Activated CD8-positive, alpha-beta T cell treated with anti-CD3 and anti-CD28 coated beads for 36 hours (primary cell): ENCODE data around the gene ZMAT5. TPM values are rescaled to one million over a fixed set of nuclear protein-coding genes. Genes with fewer than 3 reads are reported as not detected.

Experiments used
- ATAC-seq: fragments of 200-7000 bp; cut with Tn5 transposase; one replicate; pipeline ENCODE4 v1.10.0; 2021; ENCODE audit warnings: mild to moderate bottlenecking, moderate library complexity
- CTCF ChIA-PET: fragments of 350-600 bp; sonication (Branson Sonifier 250); formaldehyde crosslinking; loops from one replicate; lab custom pipeline; 2021; ENCODE audit warnings: antibody characterized with exemption; lab: Charles Lee
- POLR2A ChIA-PET: fragments of 350-600 bp; sonication (Branson Sonifier 250); formaldehyde crosslinking; loops from one replicate; lab custom pipeline; 2021; ENCODE audit warnings: antibody characterized with exemption; lab: Charles Lee
- DNase-seq: peaks from one replicate; pipeline ENCODE4 v3.0.0-alpha.2; 2020
- H3K27ac Mint-ChIP-seq: one replicate; pipeline ENCODE4 v1.8.0; 2021; ENCODE audit warnings: mild to moderate bottlenecking, mixed read lengths
- H3K27me3 Mint-ChIP-seq: one replicate; pipeline ENCODE4 v1.8.0; 2021; ENCODE audit warnings: mixed read lengths
- H3K36me3 Mint-ChIP-seq: one replicate; pipeline ENCODE4 v1.8.0; 2021; ENCODE audit warnings: low read depth, mixed read lengths
- H3K4me1 Mint-ChIP-seq: one replicate; pipeline ENCODE4 v1.8.0; 2021; ENCODE audit warnings: low read depth, mixed read lengths
- H3K4me3 Mint-ChIP-seq: one replicate; pipeline ENCODE4 v1.8.0; 2021; ENCODE audit warnings: mild to moderate bottlenecking, moderate library complexity, mixed read lengths
- H3K9me3 Mint-ChIP-seq: one replicate; pipeline ENCODE4 v1.8.0; 2021; ENCODE audit warnings: mixed read lengths
- intact Hi-C: fragments of 100-400 bp; cut with micrococcal nuclease; formaldehyde crosslinking; loops from one replicate; pipeline ENCODE4 v1.10.0; 2022
- total RNA-seq, 2 experiments: library from RNA; stranded (reverse); gene quantifications; one replicate each; pipeline ENCODE4 v1.2.3, GENCODE V29; 2021
- TF ChIP-seq, protein P1 (sequence below): fragments of 200-600 bp; IDR thresholded peaks from one replicate; pipeline ENCODE4 v1.8.0; 2022; ENCODE audit warnings: antibody characterized with exemption, mild to moderate bottlenecking

Gene ZMAT5
- total RNA-seq, 2 experiments from 2014 or later = 18.5 to 18.7 TPM

DNA sequence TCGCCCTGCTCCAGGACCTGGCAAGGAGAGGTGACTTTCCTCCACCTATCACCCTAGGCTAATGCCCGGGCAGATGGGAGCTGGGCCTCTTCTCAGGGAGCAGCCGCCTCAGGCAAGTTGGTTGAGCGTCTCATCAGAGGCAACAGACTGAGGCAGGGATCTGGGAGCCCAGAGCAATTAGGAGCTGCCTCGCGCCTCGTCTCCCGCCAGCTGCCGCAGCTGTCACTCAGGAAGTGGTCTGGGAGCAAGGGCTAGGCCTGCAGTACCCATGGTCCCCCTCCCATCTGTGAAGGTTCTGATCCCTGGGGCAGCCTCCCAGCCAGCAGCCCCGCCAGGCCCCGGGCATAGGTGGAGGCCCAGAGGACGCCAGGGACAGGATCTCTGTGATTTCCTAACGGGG is 51.6 kb downstream of the ZMAT5 start:
- POLR2A ChIA-PET = interaction anchor here (0.6 kb wide), 1 partner anchor 13 kb away, joined by 3 read pairs; no protein-coding TSS in a partner anchor
- CTCF ChIA-PET = no interaction called here
- intact Hi-C loops = no loop called here
- Mint-ChIP-seq H3K36me3 (no peaks in the 10 kb centered on the region), H3K27ac (no peak overlapping the region), H3K27me3 (peaks cover 32% of the 10 kb centered on the region), H3K9me3 (no peaks in the 10 kb centered on the region), H3K4me1 (peaks cover 3% of the 10 kb centered on the region), H3K4me3 (no peak overlapping the region)
- no peak for DNase-seq
- TF ChIP-seq, protein P1, sequence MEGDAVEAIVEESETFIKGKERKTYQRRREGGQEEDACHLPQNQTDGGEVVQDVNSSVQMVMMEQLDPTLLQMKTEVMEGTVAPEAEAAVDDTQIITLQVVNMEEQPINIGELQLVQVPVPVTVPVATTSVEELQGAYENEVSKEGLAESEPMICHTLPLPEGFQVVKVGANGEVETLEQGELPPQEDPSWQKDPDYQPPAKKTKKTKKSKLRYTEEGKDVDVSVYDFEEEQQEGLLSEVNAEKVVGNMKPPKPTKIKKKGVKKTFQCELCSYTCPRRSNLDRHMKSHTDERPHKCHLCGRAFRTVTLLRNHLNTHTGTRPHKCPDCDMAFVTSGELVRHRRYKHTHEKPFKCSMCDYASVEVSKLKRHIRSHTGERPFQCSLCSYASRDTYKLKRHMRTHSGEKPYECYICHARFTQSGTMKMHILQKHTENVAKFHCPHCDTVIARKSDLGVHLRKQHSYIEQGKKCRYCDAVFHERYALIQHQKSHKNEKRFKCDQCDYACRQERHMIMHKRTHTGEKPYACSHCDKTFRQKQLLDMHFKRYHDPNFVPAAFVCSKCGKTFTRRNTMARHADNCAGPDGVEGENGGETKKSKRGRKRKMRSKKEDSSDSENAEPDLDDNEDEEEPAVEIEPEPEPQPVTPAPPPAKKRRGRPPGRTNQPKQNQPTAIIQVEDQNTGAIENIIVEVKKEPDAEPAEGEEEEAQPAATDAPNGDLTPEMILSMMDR = no peak
- no peak for ATAC-seq

DNA sequence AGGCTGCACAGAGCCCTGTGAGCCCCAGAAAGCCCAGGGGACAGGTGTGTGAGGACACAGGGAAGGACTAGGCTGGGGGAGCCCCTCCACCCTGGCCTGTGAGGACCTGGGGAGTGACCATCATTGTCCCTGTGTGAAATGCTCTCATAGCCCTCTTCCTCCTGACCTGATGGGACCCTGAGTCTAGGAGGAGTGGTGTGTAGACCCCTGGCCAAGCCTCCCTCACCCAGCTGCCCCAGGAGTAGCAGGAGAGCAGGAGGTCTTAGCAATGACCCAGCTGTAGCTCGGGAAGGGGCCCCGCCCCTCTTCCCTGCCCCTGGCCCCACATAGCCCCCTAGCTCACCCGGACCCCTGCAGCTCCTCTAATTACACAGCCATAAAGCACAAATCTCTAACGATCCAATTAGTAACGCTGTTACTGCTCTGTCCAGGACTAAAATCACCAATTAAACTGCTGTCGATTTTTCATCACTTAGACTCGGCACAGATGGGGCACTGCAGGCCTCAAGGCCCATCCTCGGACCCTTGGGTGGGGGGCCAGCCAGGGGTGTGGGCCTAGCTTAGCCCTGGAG is 53.6 kb downstream of the ZMAT5 start:
- DNase-seq = no peak
- Mint-ChIP-seq H3K36me3 (no peaks in the 10 kb centered on the region), H3K4me1 (no peaks in the 10 kb centered on the region), H3K4me3 (no peak overlapping the region), H3K27ac (no peak overlapping the region), H3K27me3 (peaks cover 18% of the 10 kb centered on the region), H3K9me3 (no peaks in the 10 kb centered on the region)
- POLR2A ChIA-PET = no interaction called here
- TF ChIP-seq, protein P1 = no peak
- intact Hi-C loops = no loop called here
- no peak for ATAC-seq
- CTCF ChIA-PET = no interaction called here

DNA sequence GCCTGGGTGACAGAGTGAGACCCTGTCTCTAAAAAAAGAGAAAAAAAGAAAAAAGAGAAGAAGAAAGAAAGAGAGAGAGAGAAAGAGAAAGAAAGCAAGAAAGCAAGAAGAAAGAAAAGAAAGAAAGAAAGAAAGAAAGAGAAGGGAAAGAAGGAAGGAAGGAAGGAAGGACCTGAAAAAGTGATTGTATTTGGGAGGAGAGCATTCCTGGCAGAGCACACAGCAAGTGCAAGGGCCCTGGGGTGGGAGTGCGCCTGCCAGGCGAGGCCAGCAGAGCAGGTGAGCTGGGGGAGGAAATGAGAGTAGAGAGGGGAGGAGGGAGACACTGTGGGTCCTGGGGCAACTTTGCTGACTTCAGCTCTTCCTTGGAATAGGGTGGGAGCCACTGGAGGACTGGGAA is 54.7 kb downstream of the ZMAT5 start:
- POLR2A ChIA-PET = no interaction called here
- no peak for DNase-seq
- CTCF ChIA-PET = interaction anchor here (0.9 kb wide), 1 partner anchor 293 kb away, joined by 3 read pairs; no protein-coding TSS in a partner anchor
- TF ChIP-seq, protein P1 = no peak
- H3K4me1 Mint-ChIP-seq = no peaks in the 10 kb centered on the region
- ATAC-seq = no peak
- H3K27me3 Mint-ChIP-seq = peaks cover 13% of the 10 kb centered on the region
- no peaks in the 10 kb centered on the region for H3K36me3 Mint-ChIP-seq
- no peak overlapping the region for H3K27ac Mint-ChIP-seq
- H3K4me3 Mint-ChIP-seq = no peak overlapping the region
- no peaks in the 10 kb centered on the region for H3K9me3 Mint-ChIP-seq
- intact Hi-C loops = no loop called here

DNA sequence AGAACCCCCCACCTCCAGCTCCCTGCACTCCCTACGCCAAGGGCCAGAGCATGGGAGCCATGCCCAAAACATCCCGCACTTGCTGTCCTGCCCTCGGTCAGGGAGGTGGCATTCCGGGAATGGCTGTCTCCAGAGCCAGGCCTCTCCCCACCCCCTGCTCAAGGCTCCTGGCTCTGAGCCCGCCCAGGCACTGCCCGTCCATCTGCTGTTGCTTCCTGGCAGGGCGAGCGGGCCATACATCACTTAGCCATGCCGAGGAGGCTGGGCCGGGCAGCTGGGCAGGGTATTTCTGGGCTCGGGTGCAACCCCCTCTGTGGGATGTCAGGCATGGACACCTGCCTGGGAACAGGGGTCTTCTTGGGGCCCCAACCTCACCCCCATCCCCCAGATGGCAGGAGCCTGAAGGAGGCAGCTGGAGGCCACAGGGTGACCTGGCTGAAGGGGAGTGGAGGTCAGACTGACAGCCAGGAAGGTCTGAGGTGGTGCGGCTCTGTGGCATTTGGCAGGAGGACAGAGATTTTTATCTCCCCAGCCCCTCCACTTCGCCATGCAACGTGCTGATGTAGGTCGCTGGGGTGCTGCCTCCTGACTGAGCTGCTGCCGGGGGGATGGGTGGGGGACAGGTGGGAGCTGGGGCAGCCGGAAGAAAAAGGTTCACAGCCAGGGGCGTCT is 55.7 kb downstream of the ZMAT5 start:
- CTCF ChIA-PET = interaction anchor here (0.9 kb wide), 1 partner anchor 294 kb away, joined by 3 read pairs; no protein-coding TSS in a partner anchor
- POLR2A ChIA-PET = no interaction called here
- intact Hi-C loops = no loop called here

More for the DNA sequence above, 55.7 kb downstream of the ZMAT5 start:
- TF ChIP-seq, protein P1 = no peak
- Mint-ChIP-seq H3K9me3 (no peaks in the 10 kb centered on the region), H3K36me3 (no peaks in the 10 kb centered on the region), H3K4me3 (no peak overlapping the region), H3K27ac (no peak overlapping the region), H3K4me1 (no peaks in the 10 kb centered on the region), H3K27me3 (peaks cover 4% of the 10 kb centered on the region)
- DNase-seq (no peak), ATAC-seq (no peak)
